Measurements from ENCODE around the gene RNF169. TPM values are rescaled to one million over a fixed set of nuclear protein-coding genes. Genes with fewer than 3 reads are reported as not detected.

RNF169 gene
- total RNA-seq, 4 donors from 2014 or later: 15.2 to 27.3 (median 20.4) TPM

DNA sequence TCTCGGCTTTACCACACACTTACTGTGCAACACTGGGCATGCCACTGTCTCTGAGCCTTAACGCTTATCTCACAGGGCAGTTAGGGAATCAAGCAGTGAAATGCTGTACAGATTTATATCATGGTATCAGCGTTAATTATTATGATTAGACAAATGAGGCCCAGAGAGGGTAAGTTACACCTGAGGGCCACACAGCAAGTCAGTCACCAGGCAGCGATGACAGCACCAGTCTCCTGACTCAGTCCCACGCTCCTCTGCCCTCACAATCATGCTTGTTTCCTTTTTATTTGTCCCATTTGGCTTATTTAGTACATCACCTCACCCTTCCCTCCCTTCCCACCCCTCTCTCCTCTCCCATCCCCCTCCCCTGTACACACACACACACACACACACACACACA lies 29.6 kb upstream of the RNF169 start:
- ATAC-seq (ENCODE audit: low FRiP score) (no peak), DNase-seq (ENCODE audit: low spot score) (no peak)
- TF ChIP-seq, protein P1, sequence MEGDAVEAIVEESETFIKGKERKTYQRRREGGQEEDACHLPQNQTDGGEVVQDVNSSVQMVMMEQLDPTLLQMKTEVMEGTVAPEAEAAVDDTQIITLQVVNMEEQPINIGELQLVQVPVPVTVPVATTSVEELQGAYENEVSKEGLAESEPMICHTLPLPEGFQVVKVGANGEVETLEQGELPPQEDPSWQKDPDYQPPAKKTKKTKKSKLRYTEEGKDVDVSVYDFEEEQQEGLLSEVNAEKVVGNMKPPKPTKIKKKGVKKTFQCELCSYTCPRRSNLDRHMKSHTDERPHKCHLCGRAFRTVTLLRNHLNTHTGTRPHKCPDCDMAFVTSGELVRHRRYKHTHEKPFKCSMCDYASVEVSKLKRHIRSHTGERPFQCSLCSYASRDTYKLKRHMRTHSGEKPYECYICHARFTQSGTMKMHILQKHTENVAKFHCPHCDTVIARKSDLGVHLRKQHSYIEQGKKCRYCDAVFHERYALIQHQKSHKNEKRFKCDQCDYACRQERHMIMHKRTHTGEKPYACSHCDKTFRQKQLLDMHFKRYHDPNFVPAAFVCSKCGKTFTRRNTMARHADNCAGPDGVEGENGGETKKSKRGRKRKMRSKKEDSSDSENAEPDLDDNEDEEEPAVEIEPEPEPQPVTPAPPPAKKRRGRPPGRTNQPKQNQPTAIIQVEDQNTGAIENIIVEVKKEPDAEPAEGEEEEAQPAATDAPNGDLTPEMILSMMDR (IDR thresholded peaks at IDR 0.05): no peak

DNA sequence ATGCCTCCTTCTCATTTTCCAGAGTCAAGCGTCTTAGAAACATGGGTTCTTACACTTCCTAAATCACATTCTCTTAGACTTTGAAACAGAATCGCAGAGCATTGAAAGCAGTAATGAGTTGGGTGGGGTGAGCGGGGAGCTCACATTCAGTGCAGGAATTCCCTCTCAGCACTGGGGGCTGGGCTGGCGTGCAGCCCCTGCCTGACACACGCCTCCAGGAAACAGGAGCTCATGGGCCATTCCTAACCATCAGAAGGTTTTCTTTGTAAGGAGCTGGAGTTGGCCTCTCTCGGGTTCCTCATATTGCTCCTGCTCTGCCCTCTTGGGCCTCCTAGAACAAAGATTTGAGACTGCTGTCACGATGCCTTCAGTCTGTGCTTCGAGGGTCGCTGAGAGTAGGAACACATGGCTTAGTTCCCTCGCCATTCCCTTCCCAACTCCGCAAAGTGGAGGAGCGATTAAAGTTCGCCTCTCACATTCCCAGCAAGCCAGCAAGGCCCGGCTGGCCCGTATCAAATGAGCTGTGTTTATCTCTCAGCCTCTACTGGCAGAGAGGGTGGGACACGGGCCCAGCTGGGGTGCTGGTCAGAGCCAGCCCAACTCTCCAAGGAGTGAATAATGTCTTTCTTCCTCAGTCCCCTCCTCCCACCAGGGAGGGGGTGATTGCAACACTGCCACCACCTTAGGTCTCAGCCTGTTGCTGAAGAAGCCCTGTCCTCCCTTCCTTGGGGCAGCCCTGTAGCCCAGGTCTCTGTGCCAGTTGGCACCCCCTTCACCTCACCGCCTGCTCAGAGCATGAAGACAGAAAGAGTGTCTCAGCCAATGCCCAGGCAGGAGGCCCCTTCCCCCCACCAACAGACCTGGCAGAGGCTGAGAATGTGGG lies 27.8 kb upstream of the RNF169 start:
- DNase-seq (ENCODE audit: low spot score): no peak
- peak; percentile 86 for ATAC-seq (ENCODE audit: low FRiP score)
- TF ChIP-seq, protein P1 (IDR thresholded peaks at IDR 0.05): no peak

DNA sequence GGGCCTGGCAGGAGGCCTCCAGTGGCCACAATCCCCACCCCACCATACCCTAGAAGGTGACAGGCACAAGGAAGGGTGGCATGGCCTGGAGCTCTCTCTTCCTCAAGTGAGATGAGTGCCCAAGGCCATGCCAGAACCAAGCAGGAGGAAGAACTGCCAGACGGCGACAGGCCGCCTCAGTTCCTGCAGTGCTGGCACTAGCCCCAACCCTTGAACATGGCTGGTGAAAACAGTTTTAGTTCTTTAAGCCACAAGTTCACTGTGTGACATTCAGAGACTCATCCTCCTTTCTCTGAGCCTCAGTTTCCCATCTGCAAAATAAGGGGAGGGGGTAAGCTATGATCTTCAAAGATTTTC lies 27.2 kb upstream of the RNF169 start:
- no peak for DNase-seq (ENCODE audit: low spot score)
- ATAC-seq (ENCODE audit: low FRiP score): no peak
- TF ChIP-seq, protein P1 (IDR thresholded peaks at IDR 0.05): no peak

DNA sequence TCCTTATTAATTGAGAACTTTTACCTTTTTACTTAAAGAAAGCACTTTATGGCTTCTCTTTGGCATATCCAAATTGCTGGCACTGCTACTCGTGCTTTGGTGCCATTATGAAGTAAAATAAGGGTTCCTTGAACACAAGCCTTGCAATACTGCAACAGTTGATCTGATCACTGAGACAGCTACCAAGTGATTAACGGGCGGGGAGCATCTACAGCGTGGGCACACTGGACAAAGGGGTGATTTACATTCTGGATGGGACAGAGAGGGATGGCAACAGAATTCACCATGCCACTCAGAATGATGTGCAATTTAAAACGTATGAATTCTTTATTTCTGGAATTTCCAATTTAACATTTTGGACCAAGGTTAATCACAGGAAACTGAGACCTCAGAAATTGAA lies 25.1 kb upstream of the RNF169 start:
- TF ChIP-seq, protein P1 (IDR thresholded peaks at IDR 0.05): no peak
- no peak for DNase-seq (ENCODE audit: low spot score)
- no peak for ATAC-seq (ENCODE audit: low FRiP score)

DNA sequence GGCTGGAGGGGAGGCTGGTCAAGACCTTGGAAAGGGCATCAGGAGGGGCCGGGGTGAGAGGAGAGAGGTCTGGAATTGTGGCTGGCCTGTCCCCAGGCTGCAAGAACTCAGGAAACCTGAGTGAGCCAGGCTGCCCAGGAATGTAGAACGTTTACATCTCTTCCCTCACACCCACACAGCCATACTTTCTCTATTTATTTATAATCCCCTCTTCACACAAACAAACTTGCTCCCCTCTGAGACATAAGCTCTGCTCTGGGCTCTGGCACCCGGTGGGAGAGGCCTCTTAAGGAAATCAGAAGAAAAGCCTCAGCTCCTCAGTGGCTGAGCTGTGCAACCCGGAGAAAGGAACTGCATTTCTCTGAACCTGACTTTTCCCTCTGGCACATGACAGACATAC lies 22.9 kb upstream of the RNF169 start:
- DNase-seq (ENCODE audit: low spot score) (no peak), ATAC-seq (ENCODE audit: low FRiP score) (no peak)
- TF ChIP-seq, protein P1 (IDR thresholded peaks at IDR 0.05): no peak

DNA sequence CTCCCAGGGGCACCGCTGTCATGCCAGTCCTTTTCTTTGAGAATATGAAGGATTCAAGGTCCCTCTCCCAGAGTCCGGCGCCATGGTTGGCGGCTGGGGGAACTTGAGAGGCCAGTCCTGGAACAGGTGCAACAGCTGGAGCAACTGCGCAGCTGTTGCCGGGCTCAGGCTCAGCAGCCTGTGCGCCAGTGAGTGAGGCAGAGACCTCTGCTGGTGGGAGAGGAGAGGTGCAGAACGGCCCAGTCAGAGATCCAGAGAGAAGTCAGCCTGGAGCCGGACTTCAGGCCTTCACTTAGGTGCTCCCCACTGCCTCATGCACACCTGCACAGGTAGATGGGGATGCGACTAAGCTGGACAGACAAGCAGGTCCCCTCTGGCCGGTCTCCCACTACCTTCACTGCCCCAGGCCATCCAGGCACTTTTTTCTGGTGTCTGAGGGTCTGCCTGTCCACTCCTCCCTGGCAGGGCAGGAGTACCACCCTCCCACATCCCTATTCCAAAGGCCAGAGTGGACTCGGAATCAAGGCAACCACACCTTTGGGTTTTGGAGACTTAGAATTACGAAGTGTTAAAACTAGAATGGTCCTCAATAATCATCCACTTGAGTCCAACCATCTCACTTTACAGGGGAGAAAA lies 22.0 kb upstream of the RNF169 start:
- ATAC-seq (ENCODE audit: low FRiP score) (peak; percentile 90), DNase-seq (ENCODE audit: low spot score) (peak; percentile 45)
- TF ChIP-seq, protein P1 (IDR thresholded peaks at IDR 0.05): peak in 2 of 3 donors; percentile 39 to 54
